Measurements from ENCODE around the gene CEMIP. TPM values are rescaled to one million over a fixed set of nuclear protein-coding genes. Genes with fewer than 3 reads are reported as not detected.

CEMIP gene
- total RNA-seq, 4 donors from 2014 or later, result 0.11 to 2.0 (median 0.98) TPM

DNA sequence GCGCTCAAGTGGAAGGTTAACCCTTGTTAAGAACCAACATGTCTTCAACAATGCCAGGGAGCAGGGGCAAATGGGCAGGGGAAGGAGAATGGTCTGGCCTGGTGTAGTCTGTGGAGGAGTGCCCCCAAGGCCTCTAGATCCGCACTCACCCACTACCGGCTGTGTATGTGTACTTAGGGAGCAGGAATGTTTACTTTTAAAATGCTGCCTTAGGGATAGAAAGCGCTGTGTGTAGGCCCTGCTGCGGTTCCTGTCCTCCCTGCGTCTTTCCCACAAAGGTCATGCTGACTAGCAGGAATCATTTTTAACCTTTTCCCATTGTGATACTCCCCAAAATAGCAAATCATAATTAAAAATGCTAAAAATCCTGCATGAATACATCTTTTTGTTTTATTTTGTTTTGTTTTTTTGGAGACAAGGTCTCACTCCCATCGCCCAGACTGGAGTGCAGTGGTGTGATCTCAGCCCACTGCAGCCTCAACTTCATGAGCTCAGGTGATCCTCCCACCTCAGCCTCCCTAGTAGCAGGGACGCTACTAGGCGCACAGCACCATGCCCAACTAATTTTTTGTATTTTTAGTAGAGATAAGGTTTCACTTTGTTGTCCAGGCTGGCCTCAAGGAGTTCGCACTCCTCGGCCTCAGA is 35.9 kb upstream of the CEMIP start:
- H3K27ac ChIP-seq, result no peak overlapping the region
- WGBS, 2 donors, result 81 to 85% methylated on average over 11 of the region's 11 CpGs
- no peak for DNase-seq

DNA sequence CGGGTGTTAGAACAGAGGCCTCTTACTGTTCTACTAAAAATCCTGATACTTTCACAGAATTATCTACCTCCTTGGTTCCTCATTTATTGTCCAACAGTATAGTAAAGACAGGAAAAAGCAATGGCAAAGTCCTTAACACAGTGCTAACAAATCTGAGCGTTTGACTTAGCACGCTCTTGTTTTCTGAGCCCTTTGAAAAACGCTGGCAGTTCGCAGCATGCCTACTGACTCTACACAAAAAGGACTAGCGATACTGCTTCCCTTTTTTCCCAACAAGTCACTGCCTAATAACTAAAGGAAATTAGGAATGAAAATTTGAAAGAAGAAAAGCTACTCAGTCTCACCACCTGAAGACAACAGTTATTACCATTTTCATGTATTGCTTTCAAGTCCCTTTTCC is 34.8 kb upstream of the CEMIP start:
- 88% methylated on average over 6 of the region's 6 CpGs for WGBS, 2 donors
- peaks cover 0 to 4% of the 10 kb centered on the region in 2 donors for H3K4me1 ChIP-seq

More for the DNA sequence above, 35.9 kb upstream of the CEMIP start:
- H3K36me3 ChIP-seq, result no peaks in the 10 kb centered on the region
- no peaks in the 10 kb centered on the region for H3K27me3 ChIP-seq
- peaks cover 0 to 4% of the 10 kb centered on the region in 2 donors for H3K4me1 ChIP-seq
- H3K4me3 ChIP-seq (replicated peaks in 1 of 3), result no peak overlapping the region
- TF ChIP-seq POLR2A (IDR thresholded peaks at IDR 0.05), result no peak
- TF ChIP-seq, protein P1, sequence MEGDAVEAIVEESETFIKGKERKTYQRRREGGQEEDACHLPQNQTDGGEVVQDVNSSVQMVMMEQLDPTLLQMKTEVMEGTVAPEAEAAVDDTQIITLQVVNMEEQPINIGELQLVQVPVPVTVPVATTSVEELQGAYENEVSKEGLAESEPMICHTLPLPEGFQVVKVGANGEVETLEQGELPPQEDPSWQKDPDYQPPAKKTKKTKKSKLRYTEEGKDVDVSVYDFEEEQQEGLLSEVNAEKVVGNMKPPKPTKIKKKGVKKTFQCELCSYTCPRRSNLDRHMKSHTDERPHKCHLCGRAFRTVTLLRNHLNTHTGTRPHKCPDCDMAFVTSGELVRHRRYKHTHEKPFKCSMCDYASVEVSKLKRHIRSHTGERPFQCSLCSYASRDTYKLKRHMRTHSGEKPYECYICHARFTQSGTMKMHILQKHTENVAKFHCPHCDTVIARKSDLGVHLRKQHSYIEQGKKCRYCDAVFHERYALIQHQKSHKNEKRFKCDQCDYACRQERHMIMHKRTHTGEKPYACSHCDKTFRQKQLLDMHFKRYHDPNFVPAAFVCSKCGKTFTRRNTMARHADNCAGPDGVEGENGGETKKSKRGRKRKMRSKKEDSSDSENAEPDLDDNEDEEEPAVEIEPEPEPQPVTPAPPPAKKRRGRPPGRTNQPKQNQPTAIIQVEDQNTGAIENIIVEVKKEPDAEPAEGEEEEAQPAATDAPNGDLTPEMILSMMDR (IDR thresholded peaks at IDR 0.05), result no peak
- intact Hi-C loops (cut with DNase I), result no loop called here
- H3K9me3 ChIP-seq, result no peaks in the 10 kb centered on the region

DNA sequence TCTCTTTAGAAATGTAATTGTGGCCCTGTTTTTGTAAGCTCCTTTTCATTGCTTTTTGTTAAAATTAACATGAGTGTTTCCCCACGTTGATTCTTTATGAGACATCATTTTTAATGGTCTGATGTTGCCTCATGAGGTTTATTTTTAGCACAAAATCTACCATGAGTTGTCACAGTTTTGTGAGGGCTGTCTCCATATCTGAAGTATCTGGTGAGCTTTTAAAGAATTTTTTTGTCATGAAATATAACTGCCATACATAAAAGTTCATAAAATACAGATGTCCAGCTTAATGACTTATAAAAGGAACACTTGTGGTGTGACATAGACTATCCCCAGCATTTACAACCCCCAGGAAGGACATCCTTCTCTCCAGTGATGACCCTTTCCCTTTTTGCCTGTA is 34.3 kb upstream of the CEMIP start:
- intact Hi-C loops (cut with DNase I), result no loop called here
- no peak for DNase-seq
- Histone ChIP-seq H3K4me3 (replicated peaks in 1 of 3) (no peak overlapping the region), H3K9me3 (no peaks in the 10 kb centered on the region), H3K36me3 (no peaks in the 10 kb centered on the region), H3K27ac (no peak overlapping the region), H3K4me1 (peaks cover 0 to 4% of the 10 kb centered on the region in 2 donors), H3K27me3 (no peaks in the 10 kb centered on the region)
- TF ChIP-seq, protein P1 (IDR thresholded peaks at IDR 0.05), result no peak
- TF ChIP-seq POLR2A (IDR thresholded peaks at IDR 0.05), result no peak
- 49 to 60% methylated on average over 1 of the region's 1 CpG for WGBS, 2 donors

More for the DNA sequence above, 34.8 kb upstream of the CEMIP start:
- H3K27me3 ChIP-seq, result no peaks in the 10 kb centered on the region
- TF ChIP-seq, protein P1 (IDR thresholded peaks at IDR 0.05), result no peak
- TF ChIP-seq POLR2A (IDR thresholded peaks at IDR 0.05), result no peak
- intact Hi-C loops (cut with DNase I), result no loop called here
- no peaks in the 10 kb centered on the region for H3K36me3 ChIP-seq
- no peak for DNase-seq
- no peak overlapping the region for H3K4me3 ChIP-seq (replicated peaks in 1 of 3)
- no peak overlapping the region for H3K27ac ChIP-seq
- H3K9me3 ChIP-seq, result no peaks in the 10 kb centered on the region

DNA sequence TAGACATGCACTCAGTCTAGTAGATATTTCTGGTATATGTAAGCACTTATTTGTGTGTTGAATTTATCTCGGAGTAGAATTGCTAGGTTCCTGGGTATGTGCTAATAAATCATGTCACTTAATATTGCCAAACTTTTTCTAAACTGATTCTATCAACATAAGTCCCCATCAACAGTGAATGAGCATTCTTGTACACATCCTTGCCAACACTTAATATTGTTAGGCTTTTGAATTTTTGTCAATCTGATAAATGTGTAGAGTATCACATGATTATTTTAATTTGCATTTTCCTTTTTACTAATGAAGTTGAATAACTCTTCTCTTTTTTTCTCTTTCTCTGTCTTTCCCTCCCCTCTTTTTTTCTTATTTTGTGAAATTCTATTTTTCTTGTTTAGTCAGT is 33.3 kb upstream of the CEMIP start:
- peaks cover 0 to 4% of the 10 kb centered on the region in 2 donors for H3K4me1 ChIP-seq
- no peak overlapping the region for H3K4me3 ChIP-seq (replicated peaks in 1 of 3)
- no peaks in the 10 kb centered on the region for H3K36me3 ChIP-seq
- 88 to 96% methylated on average over 1 of the region's 1 CpG for WGBS, 2 donors
- intact Hi-C loops (cut with DNase I), result no loop called here
- DNase-seq, result no peak
- no peaks in the 10 kb centered on the region for H3K9me3 ChIP-seq
- no peaks in the 10 kb centered on the region for H3K27me3 ChIP-seq
- no peak overlapping the region for H3K27ac ChIP-seq
- no peak for TF ChIP-seq POLR2A (IDR thresholded peaks at IDR 0.05)
- TF ChIP-seq, protein P1 (IDR thresholded peaks at IDR 0.05), result no peak

DNA sequence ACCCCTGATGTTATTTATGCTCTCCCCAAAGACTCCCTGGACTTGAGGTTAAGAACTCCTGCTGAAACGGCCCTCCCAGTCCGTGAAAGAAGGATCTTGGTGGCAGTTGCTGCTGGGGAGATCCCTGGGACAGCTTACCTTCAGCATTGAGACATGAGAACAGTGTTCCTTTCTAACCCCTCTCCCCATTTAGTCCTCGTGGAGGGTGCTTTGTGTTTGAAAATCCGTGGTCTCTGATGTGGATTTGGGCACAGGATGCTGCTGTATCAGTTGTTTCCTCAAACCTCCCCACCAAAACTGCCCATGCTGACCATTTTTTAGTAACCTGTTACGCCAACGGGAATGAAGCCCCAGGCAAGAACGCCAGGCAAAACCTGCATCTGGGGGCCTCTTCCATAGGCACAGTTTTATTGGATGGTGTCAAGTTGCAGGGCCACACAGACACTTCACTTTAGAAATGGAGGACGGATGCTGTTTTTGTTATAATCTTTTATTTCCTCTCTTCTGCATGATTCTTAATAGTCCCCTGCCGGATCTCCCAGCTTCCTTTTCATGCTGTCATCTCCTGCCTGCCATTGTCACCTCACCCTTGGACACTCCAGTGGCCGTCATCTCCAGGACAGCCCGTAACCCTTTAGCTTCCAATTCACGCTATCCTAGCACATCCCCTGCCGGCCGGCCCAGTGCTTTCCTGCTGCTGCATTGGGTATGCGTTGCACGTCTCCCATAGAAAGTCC is 31.7 kb upstream of the CEMIP start:
- H3K27ac ChIP-seq, result no peak overlapping the region
- DNase-seq, result no peak
- no peak overlapping the region for H3K4me3 ChIP-seq (replicated peaks in 1 of 3)
- no peaks in the 10 kb centered on the region for H3K36me3 ChIP-seq
- intact Hi-C loops (cut with DNase I), result no loop called here
- WGBS, 2 donors, result 63 to 69% methylated on average over 16 of the region's 16 CpGs
- H3K9me3 ChIP-seq, result no peaks in the 10 kb centered on the region
- no peaks in the 10 kb centered on the region for H3K27me3 ChIP-seq
- peaks cover 0 to 4% of the 10 kb centered on the region in 2 donors for H3K4me1 ChIP-seq
- TF ChIP-seq, protein P1 (IDR thresholded peaks at IDR 0.05), result no peak
- TF ChIP-seq POLR2A (IDR thresholded peaks at IDR 0.05), result no peak
